ENCODE data around the gene FAM193B. TPM values are rescaled to one million over a fixed set of nuclear protein-coding genes. Genes with fewer than 3 reads are reported as not detected.

Gene FAM193B
- polyA plus RNA-seq, 2 of the 4 experiments (the other 2 are of a cell fraction), result 19.4 to 28.9 TPM

DNA sequence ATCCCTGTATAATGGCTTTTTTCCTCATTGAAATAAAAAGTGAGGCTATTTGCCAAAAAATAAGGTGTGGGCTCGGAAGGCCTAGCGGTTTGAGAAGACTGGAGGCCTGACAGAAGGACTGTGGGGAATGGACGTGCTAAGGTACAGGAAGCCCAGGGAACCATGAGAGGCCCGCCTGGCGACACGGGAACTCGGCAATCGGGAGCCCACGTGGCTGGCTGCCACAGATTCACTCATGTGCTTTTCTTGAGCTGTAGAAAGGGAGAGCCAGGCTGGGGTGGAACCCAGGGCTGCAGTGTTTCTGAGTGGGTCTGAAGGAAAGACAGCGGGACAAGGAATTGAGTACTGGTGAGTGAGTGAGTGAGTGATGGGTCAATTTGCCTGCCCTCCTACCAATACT lies 25.7 kb downstream of the FAM193B start:
- no peak overlapping the region for H3K4me2 ChIP-seq
- H3K9me3 ChIP-seq, result no peaks in the 10 kb centered on the region
- ChIA-PET CTCF (interaction anchor here (0.6 to 1.3 kb wide), 2 partner anchors 149 to 158 kb away, joined by 3 to 4 read pairs; no protein-coding TSS in a partner anchor), POLR2A (interaction anchor here (1.6 kb wide), 1 partner anchor 11 kb away, joined by 3 read pairs; the partner anchor contains the start of gene DDX41)
- no peak for TF ChIP-seq POLR2AphosphoS2 (conservative IDR thresholded peaks at IDR 0.05; ENCODE audit: low read length)
- TF ChIP-seq ZSCAN20 (CRISPR knock-in tag; IDR thresholded peaks at IDR 0.05), result no peak
- no peak for TF ChIP-seq HOXB13 (CRISPR knock-in tag; IDR thresholded peaks at IDR 0.05; ENCODE audit: low read depth)
- no peak for TF ChIP-seq EHMT2 (IDR thresholded peaks at IDR 0.05; ENCODE audit: low read depth)
- TF ChIP-seq, protein P1, sequence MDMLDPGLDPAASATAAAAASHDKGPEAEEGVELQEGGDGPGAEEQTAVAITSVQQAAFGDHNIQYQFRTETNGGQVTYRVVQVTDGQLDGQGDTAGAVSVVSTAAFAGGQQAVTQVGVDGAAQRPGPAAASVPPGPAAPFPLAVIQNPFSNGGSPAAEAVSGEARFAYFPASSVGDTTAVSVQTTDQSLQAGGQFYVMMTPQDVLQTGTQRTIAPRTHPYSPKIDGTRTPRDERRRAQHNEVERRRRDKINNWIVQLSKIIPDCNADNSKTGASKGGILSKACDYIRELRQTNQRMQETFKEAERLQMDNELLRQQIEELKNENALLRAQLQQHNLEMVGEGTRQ (IDR thresholded peaks at IDR 0.05), result no peak
- no peak for TF ChIP-seq CBX2 (IDR thresholded peaks at IDR 0.05; ENCODE audit: borderline replicate concordance, low read depth)
- no peak for TF ChIP-seq EP300 (IDR thresholded peaks at IDR 0.05)
- no peak for TF ChIP-seq HEYL (CRISPR knock-in tag; IDR thresholded peaks at IDR 0.05)
- TF ChIP-seq CHD2 (IDR thresholded peaks at IDR 0.05; ENCODE audit: low read length, partially characterized antibody), result no peak
- DNase-seq (ENCODE audit: low read depth in 1 of 2, low spot score in 1 of 2) (no peak), FAIRE-seq (no peak), ATAC-seq (no peak)
- H3K27ac ChIP-seq, result no peak overlapping the region
- H3K4me1 ChIP-seq, result no peaks in the 10 kb centered on the region
- H3K4me3 ChIP-seq, result no peak overlapping the region
- 95% methylated on average over 10 of the region's 10 CpGs for WGBS (ENCODE audit: missing lambda C conversion rate)

DNA sequence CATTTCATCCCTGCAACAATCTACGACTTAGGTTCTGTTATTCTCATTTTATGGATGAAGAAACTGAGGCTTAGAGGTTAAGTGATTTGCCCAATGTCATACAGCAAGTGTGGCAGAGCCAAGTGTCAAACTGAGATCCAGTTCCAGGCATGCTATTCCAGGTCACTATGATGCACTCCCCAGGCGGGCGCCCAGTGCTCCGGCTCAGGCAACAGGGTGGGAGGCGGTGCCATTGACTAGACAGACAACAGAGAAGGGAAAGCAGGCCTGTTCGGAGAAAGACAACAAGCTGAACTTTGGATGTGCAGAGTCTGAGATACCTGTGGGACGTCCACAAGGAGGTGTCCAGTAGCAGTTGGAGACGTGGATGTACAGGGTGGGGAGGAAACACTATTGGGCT lies 26.8 kb downstream of the FAM193B start:
- ATAC-seq, result no peak
- no peak overlapping the region for H3K27ac ChIP-seq
- FAIRE-seq, result no peak
- CTCF ChIA-PET, result interaction anchor here (0.7 to 1.3 kb wide), 4 partner anchors 9 to 157 kb away, joined by 3 read pairs; no protein-coding TSS in a partner anchor
- WGBS (ENCODE audit: missing lambda C conversion rate), result 93% methylated on average over 8 of the region's 8 CpGs
- no peak for DNase-seq (ENCODE audit: low read depth in 1 of 2, low spot score in 1 of 2)
- H3K4me1 ChIP-seq, result no peaks in the 10 kb centered on the region
- POLR2A ChIA-PET, result interaction anchor here (1.6 kb wide), 1 partner anchor 10 kb away, joined by 3 read pairs; the partner anchor contains the start of gene DDX41
- TF ChIP-seq FOSB (CRISPR knock-in tag; IDR thresholded peaks at IDR 0.05) (no peak), MYC (IDR thresholded peaks at IDR 0.05; ENCODE audit: borderline replicate concordance, low read length) (no peak), RARB (CRISPR knock-in tag; IDR thresholded peaks at IDR 0.05) (no peak), HDAC2 (IDR thresholded peaks at IDR 0.05) (no peak), KDM1A (IDR thresholded peaks at IDR 0.05; ENCODE audit: low read depth) (no peak), RAD21 (conservative IDR thresholded peaks at IDR 0.05 in 1 of 2, IDR thresholded peaks at IDR 0.05 in 1 of 2) (no peak), GATA3 (IDR thresholded peaks at IDR 0.05; ENCODE audit: borderline replicate concordance) (no peak), ZSCAN20 (CRISPR knock-in tag; IDR thresholded peaks at IDR 0.05) (no peak), SREBF2 (IDR thresholded peaks at IDR 0.05) (no peak), MAZ (IDR thresholded peaks at IDR 0.05; ENCODE audit: borderline replicate concordance, low read depth, low read length) (no peak), CHD2 (IDR thresholded peaks at IDR 0.05; ENCODE audit: low read length, partially characterized antibody) (no peak), EHF (CRISPR knock-in tag; IDR thresholded peaks at IDR 0.05) (no peak), NFE2L2 (conservative IDR thresholded peaks at IDR 0.05; ENCODE audit: low read length) (no peak), RFX5 (IDR thresholded peaks at IDR 0.05) (no peak), ZC3H11A (IDR thresholded peaks at IDR 0.05) (no peak)
- TF ChIP-seq, protein P1 (IDR thresholded peaks at IDR 0.05), result no peak
- TF ChIP-seq, protein P2, sequence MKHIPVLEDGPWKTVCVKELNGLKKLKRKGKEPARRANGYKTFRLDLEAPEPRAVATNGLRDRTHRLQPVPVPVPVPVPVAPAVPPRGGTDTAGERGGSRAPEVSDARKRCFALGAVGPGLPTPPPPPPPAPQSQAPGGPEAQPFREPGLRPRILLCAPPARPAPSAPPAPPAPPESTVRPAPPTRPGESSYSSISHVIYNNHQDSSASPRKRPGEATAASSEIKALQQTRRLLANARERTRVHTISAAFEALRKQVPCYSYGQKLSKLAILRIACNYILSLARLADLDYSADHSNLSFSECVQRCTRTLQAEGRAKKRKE (CRISPR knock-in tag; IDR thresholded peaks at IDR 0.05; ENCODE audit: low read depth), result no peak
- TF ChIP-seq, protein P3, sequence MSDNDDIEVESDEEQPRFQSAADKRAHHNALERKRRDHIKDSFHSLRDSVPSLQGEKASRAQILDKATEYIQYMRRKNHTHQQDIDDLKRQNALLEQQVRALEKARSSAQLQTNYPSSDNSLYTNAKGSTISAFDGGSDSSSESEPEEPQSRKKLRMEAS (IDR thresholded peaks at IDR 0.05), result no peak
- H3K4me2 ChIP-seq, result no peak overlapping the region
- no peaks in the 10 kb centered on the region for H3K9me3 ChIP-seq
- H3K4me3 ChIP-seq, result no peak overlapping the region

Data from A549 (cell line).